H9 (cell line): ENCODE results near the gene TYK2. TPM values are rescaled to one million over a fixed set of nuclear protein-coding genes. Genes with fewer than 3 reads are reported as not detected.

Source experiments
- DNase-seq: peaks from one replicate; pipeline ENCODE4 v3.0.0-alpha.2; 2017
- H2AFZ ChIP-seq: one replicate; pipeline ENCODE4 v1.6.1; 2013; ENCODE audit warnings: mild to moderate bottlenecking, low read length, control low read depth, moderate library complexity
- H2AK5ac ChIP-seq: 2 replicates; pipeline ENCODE4 v1.6.1; 2013; ENCODE audit warnings: low read length, control low read depth, mixed read lengths; ENCODE audit not compliant: insufficient read length
- H2BK120ac ChIP-seq: one replicate; pipeline ENCODE4 v1.6.1; 2013; ENCODE audit warnings: low read depth, mild to moderate bottlenecking, low read length, control low read depth, inconsistent platforms; ENCODE audit not compliant: poor library complexity, severe bottlenecking
- H2BK12ac ChIP-seq: 2 replicates; pipeline ENCODE4 v1.6.1; 2013; ENCODE audit warnings: low read length, control low read depth, mixed read lengths, low read depth; ENCODE audit not compliant: insufficient read length
- H2BK15ac ChIP-seq: 2 replicates; pipeline ENCODE4 v1.6.1; 2013; ENCODE audit warnings: low read depth, low read length, control low read depth
- H2BK20ac ChIP-seq: one replicate; pipeline ENCODE4 v1.6.1; 2013; ENCODE audit warnings: low read depth, mild to moderate bottlenecking, low read length, control low read depth, inconsistent platforms; ENCODE audit not compliant: poor library complexity, severe bottlenecking
- H2BK5ac ChIP-seq: 2 replicates; pipeline ENCODE4 v1.6.1; 2013; ENCODE audit warnings: low read length, control low read depth, mixed read lengths; ENCODE audit not compliant: insufficient read length
- H3K14ac ChIP-seq: 2 replicates; pipeline ENCODE4 v1.6.1; 2013; ENCODE audit warnings: low read length, control low read depth; ENCODE audit not compliant: insufficient read depth
- H3K18ac ChIP-seq: 2 replicates; pipeline ENCODE4 v1.6.1; 2013; ENCODE audit warnings: low read depth, mild to moderate bottlenecking, mixed read lengths, low read length, control low read depth; ENCODE audit not compliant: insufficient read length
- H3K23ac ChIP-seq: 2 replicates; pipeline ENCODE4 v1.6.1; 2013; ENCODE audit warnings: low read length, control low read depth, mixed read lengths, low read depth; ENCODE audit not compliant: insufficient read length
- H3K23me2 ChIP-seq: 2 replicates; pipeline ENCODE4 v1.6.1; 2013; ENCODE audit warnings: low read depth, mild to moderate bottlenecking, mixed read lengths, low read length, control low read depth; ENCODE audit not compliant: insufficient read length, poor library complexity, severe bottlenecking
- H3K27ac ChIP-seq: 2 replicates; pipeline ENCODE4 v1.5.1; 2013; ENCODE audit warnings: low read length, control low read depth, mixed read lengths, low read depth; ENCODE audit not compliant: insufficient read length
- H3K27me3 ChIP-seq: 2 replicates; pipeline ENCODE4 v1.6.1; 2013; ENCODE audit warnings: low read length, control low read depth, inconsistent platforms; ENCODE audit not compliant: insufficient read depth
- H3K4ac ChIP-seq: 2 replicates; pipeline ENCODE4 v1.6.1; 2013; ENCODE audit warnings: low read depth, mild to moderate bottlenecking, control low read depth, inconsistent platforms, low read length, moderate library complexity
- H3K4me1 ChIP-seq: 2 replicates; pipeline ENCODE4 v1.6.1; 2013; ENCODE audit warnings: low read length, control low read depth, inconsistent platforms; ENCODE audit not compliant: insufficient read depth
- H3K4me2 ChIP-seq: 2 replicates; pipeline ENCODE4 v1.6.1; 2013; ENCODE audit warnings: low read length, control low read depth, mixed read lengths; ENCODE audit not compliant: insufficient read length, insufficient read depth
- H3K56ac ChIP-seq: 2 replicates; pipeline ENCODE4 v1.6.1; 2013; ENCODE audit warnings: low read depth, mild to moderate bottlenecking, mixed read lengths, low read length, control low read depth; ENCODE audit not compliant: insufficient read length
- H3K79me1 ChIP-seq: 2 replicates; pipeline ENCODE4 v1.6.1; 2013; ENCODE audit warnings: low read depth, mild to moderate bottlenecking, moderate library complexity, low read length, control low read depth, inconsistent platforms; ENCODE audit not compliant: insufficient read depth, poor library complexity, severe bottlenecking
- H3K79me2 ChIP-seq: 2 replicates; pipeline ENCODE4 v1.6.1; 2013; ENCODE audit warnings: low read length, control low read depth, inconsistent platforms; ENCODE audit not compliant: insufficient read depth
- H3K9ac ChIP-seq: 2 replicates; pipeline ENCODE4 v1.6.1; 2013; ENCODE audit warnings: low read length, control low read depth, mixed read lengths; ENCODE audit not compliant: insufficient read length; ENCODE audit errors: extremely low read depth
- H3K9me3 ChIP-seq: one replicate; pipeline ENCODE4 v1.6.1; 2013; ENCODE audit warnings: low read depth, low read length, inconsistent platforms; ENCODE audit not compliant: control insufficient read depth
- H3T11ph ChIP-seq: one replicate; pipeline ENCODE4 v1.6.1; 2013; ENCODE audit warnings: mild to moderate bottlenecking, low read length, control low read depth, inconsistent platforms
- H4K20me1 ChIP-seq: one replicate; pipeline ENCODE4 v1.6.1; 2013; ENCODE audit not compliant: control insufficient read depth, insufficient read length, insufficient read depth
- H4K5ac ChIP-seq: 2 replicates; pipeline ENCODE4 v1.6.1; 2013; ENCODE audit warnings: low read depth, mild to moderate bottlenecking, mixed read lengths, low read length, control low read depth; ENCODE audit not compliant: insufficient read length
- H4K8ac ChIP-seq: replicated peaks from 2 replicates; pipeline ENCODE4 v1.6.1; 2013; ENCODE audit warnings: low read length, control low read depth, mixed read lengths, low read depth; ENCODE audit not compliant: insufficient read length
- H4K91ac ChIP-seq: 2 replicates; pipeline ENCODE4 v1.6.1; 2013; ENCODE audit warnings: low read depth, mild to moderate bottlenecking, moderate library complexity, mixed read lengths, low read length, control low read depth; ENCODE audit not compliant: insufficient read length
- H3K27ac Mint-ChIP-seq, 3 experiments: 2 replicates in 2 of 3; 3 replicates in 1 of 3; pipeline ENCODE4 v1.8.0; 2020 to 2021; ENCODE audit warnings: mixed read lengths in 3 of 3, mild to moderate bottlenecking in 1 of 3, moderate library complexity in 1 of 3
- H3K27me3 Mint-ChIP-seq: 2 replicates; pipeline ENCODE4 v1.8.0; 2021; ENCODE audit warnings: low read depth, mild to moderate bottlenecking, moderate library complexity, mixed read lengths
- H3K36me3 Mint-ChIP-seq, 3 experiments: 2 replicates in 2 of 3; 3 replicates in 1 of 3; pipeline ENCODE4 v1.8.0; 2020 to 2021; ENCODE audit warnings: low read depth in 3 of 3, mixed read lengths in 3 of 3; ENCODE audit not compliant: insufficient read depth in 1 of 3
- H3K4me1 Mint-ChIP-seq, 2 experiments: 2 replicates each; pipeline ENCODE4 v1.8.0; 2020; ENCODE audit warnings: mixed read lengths in 2 of 2
- H3K4me3 Mint-ChIP-seq, 2 experiments: 2 replicates in 1 of 2; 3 replicates in 1 of 2; pipeline ENCODE4 v1.8.0; 2020 to 2021; ENCODE audit warnings: mild to moderate bottlenecking in 2 of 2, mixed read lengths in 2 of 2, moderate library complexity in 1 of 2
- H3K9me3 Mint-ChIP-seq, 2 experiments: 2 replicates in 1 of 2; 3 replicates in 1 of 2; pipeline ENCODE4 v1.8.0; 2020; ENCODE audit warnings: mild to moderate bottlenecking in 2 of 2, mixed read lengths in 2 of 2, moderate library complexity in 1 of 2
- CTCF ChIP-seq: fragments of 200-600 bp; sonication (generic); conservative IDR thresholded peaks from 3 replicates; pipeline ENCODE4 v1.8.0; 2021; ENCODE audit warnings: antibody characterized with exemption, mild to moderate bottlenecking
- WGBS: extraction: QIAGEN DNeasy Blood & Tissue Kit; methylation state at CpG from one replicate; pipeline ENCODE4 v1.1.7; 2013; ENCODE audit warnings: missing lambda C conversion rate, low lambda C conversion rate, mixed read lengths; ENCODE audit not compliant: insufficient read length; ENCODE audit errors: extremely low coverage; 5-methylcytosine and 5-hydroxymethylcytosine counted together
- total RNA-seq: library from RNA; stranded (reverse); gene quantifications from 2 replicates; pipeline ENCODE4 v1.2.1, GENCODE V29; 2021

TYK2 gene
- total RNA-seq, 1 experiment from 2014 or later = 61.4 TPM

- Histone ChIP-seq H4K8ac (no peak overlapping the region), H3K56ac (no peak overlapping the region), H3K79me2 (no peaks in the 10 kb centered on the region), H3K23me2 (peaks cover 3% of the 10 kb centered on the region), H3K79me1 (no peaks in the 10 kb centered on the region), H3K9ac (no peak overlapping the region), H2AFZ (no peak overlapping the region), H4K91ac (no peak overlapping the region), H2BK120ac (no peak overlapping the region), H4K5ac (no peak overlapping the region), H2BK12ac (no peak overlapping the region), H3K4me1 (no peaks in the 10 kb centered on the region), H3K23ac (no peak overlapping the region), H3K27me3 (no peaks in the 10 kb centered on the region), H2BK5ac (no peak overlapping the region), H3K4me2 (no peak overlapping the region), H2BK20ac (no peak overlapping the region), H3K4ac (no peak overlapping the region), H3K9me3 (no peaks in the 10 kb centered on the region), H3K27ac (no peak overlapping the region), H2BK15ac (no peak overlapping the region), H4K20me1 (no peaks in the 10 kb centered on the region), H3K18ac (no peak overlapping the region), H2AK5ac (no peak overlapping the region), H3K14ac (no peak overlapping the region), H3T11ph (no peak overlapping the region)
- Mint-ChIP-seq H3K36me3 (peaks cover 21 to 44% (median 36%) of the 10 kb centered on the region in 3 experiments; a peak in 6 of 7 replicates), H3K4me3 (no peak overlapping the region), H3K27ac (no peak overlapping the region), H3K9me3 (no peaks in the 10 kb centered on the region), H3K27me3 (peaks cover 2% of the 10 kb centered on the region; the same call in 1 of the 2 replicates), H3K4me1 (peaks cover 8 to 9% of the 10 kb centered on the region in 2 experiments; a peak in 3 of 4 replicates)
- no CpG with 5 or more reads among the region's 9 CpGs for WGBS
- peak; percentile 85 for DNase-seq
- peak; percentile 87 for TF ChIP-seq CTCF
Measured at GRCh38 chr19:10390652-10391286, 10.4 kb upstream of the TYK2 start.
